ENCODE results near the gene SH3PXD2A.

SH3PXD2A gene

DNA sequence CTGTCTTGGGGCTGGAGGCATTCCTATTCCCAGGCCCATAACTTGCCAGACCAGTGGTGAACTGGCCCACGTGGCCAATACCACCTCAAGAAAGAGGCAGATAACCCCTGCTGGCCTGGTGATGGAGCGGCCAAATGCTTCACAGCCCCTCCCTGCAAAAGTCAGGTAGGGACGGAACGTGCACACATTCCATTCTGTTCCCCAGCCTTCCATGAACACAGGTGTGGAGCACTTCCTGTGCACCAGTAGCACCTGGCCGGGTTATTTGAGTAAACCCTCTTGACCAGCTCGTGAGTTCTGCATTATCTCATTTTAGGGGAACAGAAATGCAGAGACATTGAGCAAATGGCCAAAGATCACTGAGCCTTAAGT, 134.4 kb downstream of the SH3PXD2A start:
- DNase-seq (ENCODE audit: low read depth) = no peak

DNA sequence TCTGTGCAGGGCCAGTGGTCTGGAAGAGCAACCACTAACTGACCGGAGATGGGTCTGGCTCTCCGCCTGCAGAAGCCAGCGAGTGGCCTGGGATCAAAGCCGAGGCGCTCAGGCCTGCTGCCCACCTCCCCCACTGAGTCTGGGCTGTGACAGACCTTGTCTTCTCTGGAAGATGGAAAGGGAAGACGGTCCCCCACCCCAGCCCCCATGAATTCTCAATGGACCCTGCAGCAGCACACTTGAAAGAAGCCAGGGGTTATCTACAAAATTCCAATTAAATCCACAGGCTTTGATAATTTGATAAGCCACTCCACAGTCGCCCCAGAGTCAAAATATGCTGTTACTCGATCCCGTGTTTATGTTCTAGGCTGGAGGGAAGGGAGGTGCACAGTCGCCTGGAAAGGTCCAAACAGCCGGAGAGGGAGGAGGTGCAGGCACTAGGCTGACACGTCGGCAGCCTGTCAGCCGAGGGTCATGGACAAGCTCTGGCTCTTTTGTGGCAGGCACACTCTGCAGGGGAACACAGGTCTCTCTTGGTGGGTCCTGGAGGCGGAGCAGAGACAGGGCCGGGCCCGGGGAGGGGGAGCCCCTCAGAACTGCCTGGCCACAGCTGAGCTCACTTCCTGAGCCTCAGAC, 134.9 kb downstream of the SH3PXD2A start:
- DNase-seq (ENCODE audit: low read depth) = no peak

DNA sequence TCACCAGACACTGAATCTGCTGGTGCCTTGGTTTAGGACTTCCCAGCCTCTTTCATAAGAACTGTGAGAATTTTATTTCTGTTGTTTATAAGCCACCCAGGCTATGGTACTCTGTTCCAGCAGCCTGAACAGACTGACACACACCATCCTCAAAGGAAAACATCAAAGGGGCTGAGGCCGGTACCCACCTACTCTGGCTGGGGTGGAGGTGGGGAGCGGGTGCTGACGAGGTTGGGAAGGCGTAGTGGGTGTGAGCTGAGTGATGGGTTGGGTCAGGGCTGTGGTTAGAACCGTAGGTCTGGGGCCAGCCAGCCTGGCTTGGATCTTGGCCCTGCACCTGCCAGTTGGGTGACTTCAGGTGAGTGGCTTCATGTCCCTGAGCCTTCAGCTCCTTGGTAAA, 136.3 kb downstream of the SH3PXD2A start:
- no peak for DNase-seq (ENCODE audit: low read depth)

DNA sequence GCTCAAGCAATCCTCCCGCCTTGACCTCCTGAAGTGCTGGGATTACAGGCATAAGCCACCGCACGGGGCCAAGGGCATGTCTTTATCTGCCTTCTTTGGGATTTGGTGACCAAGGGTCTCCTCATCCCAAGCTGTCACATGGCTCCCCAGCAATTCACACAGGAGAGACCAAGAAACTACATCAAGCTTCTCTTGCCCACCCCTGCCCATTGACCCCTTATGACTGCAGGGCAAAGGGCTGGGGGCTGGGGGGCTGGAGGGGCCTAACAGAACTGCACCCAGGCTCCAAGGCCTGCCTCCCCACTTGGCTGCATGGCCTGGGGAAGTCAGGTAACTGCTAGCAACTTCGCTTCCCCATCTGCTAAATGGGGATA, 137.1 kb downstream of the SH3PXD2A start:
- no peak for DNase-seq (ENCODE audit: low read depth)

DNA sequence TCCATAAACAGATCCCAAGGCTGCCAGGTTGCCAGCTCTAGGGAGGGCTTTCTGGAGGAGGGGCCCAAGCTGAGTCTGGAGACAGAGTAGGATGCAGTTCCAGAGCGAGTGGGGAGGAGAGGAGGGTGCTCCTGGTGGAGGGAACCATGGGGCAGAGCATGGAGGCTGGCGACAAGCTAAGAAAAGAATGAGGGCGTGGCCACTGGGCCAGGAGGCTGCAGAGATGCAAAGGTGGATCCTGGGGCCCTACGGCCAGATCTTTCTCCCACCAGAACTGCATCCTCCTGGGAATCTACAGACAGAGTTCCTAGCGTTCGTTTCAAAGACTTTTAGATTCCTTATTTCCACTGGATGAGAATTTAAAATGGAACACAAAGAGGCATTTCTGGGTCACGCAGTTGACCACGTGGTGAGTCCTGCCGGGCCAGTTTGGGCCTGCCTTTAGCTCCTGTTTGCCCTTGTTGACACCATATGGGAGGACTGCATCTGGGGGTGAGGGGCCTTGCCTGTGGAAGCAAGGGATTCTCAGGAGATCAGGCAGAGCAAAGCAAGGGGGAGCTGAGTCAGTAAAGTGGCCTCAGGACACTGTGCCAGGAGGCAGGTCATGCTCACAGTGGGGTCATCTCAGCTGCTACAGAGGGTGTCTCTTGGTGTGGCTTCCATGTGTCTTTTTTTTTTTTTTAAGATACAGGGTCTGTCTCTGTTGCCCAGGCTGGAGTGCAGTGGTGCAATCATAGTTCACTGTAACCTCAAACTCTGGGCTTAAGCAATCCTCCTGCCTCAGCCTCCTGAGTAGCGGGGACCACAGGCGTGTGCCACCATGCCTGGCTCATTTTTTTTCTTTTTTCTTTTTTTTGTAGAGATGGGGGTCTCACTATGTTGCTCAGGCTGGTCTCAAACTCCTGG, 137.8 kb downstream of the SH3PXD2A start:
- no peak for DNase-seq (ENCODE audit: low read depth)

- DNase-seq (ENCODE audit: low read depth) = no peak
Observed at GRCh38 chr10:103716206-103717160, 138.9 kb downstream of the SH3PXD2A start.

DNA sequence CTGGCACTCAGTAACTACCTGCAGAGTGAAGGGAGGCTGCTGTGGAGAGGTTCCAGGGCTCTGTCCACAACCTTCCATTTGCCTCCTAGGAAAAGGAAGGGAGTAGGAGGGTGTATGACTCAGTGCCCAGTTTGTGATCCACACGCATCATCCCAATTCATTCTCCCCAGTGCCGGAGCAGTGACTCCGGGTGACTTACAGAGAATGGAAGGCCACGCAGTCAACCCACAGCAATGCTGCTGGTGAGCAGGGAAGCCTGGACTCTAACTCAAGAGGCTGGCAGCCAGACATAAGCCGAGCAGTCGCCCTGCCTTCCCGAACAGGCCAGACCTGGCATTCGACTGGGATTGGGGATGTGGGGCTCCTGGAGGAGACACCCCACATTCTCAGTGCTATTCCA, 139.9 kb downstream of the SH3PXD2A start:
- no peak for DNase-seq (ENCODE audit: low read depth)

GRCh38 chr10:103714232-103714891, 141.0 kb downstream of the SH3PXD2A start:
- DNase-seq (ENCODE audit: low read depth) = no peak

DNA sequence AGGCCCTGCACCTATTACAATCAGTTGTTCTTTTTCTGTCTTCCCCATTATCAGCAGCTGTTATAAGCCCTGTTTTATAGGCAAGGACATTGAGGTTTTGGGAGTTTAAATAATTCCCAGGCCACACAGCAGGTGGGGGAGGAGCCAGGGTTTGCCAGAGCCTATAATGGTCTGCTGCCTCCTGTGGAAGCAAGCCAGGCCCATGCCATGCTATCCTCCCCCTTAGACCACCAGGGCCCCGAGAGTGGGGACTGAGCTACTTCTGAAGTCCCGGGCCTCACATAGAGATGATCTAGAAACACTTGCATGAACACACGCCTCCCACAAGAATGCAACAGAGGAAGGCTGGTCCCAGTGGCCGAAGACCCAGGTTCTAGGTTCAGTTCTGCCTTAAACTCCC, 141.7 kb downstream of the SH3PXD2A start:
- DNase-seq (ENCODE audit: low read depth) = no peak

DNA sequence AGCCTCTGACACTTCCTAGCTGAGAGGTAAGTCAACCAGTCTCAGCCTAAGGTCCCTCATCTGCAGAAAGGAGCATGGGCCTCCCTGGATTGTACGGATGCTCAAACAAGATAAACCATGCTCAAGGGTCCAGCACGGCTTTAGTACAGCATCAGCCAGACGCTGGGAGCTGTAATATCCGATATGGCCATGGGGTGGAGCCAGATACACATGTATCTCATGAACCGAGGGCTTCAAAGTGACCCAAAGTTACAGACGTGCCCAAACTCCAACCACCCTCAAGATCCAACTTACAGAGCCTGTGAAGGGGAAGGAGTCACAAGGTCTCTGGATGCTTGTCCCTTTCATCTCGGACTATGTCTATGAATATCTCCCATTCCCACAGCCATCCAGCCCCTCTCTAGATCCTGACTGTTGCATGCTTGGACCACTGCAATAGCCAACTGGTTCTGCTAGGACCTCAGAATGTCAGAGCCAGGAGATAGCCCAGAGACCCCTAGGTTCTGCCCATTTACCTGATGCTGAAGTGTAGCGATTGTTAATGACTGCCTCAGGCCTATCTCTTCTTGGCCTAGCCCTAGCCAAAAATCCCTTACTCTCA, 142.4 kb downstream of the SH3PXD2A start:
- peak; percentile 85 for DNase-seq (ENCODE audit: low read depth)

DNA sequence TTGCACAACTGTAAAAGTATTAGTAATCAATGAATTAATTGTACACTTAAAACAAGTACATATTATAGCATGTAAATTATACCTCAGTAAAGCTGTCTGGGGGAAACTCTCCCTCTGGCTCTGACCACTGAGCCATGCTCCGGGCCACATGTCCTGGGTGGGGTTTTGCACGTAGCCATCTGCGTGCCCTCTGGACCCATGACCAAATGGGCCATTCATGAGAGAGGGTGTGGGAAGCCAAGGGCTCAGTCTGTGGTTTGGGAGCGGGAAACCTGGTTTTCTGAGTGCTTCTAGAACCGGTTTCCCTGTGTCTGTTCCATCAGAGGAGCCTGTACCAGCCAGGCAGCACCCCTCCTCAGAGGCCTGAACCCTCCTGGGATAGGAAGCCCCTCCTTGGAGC, 143.2 kb downstream of the SH3PXD2A start:
- no peak for DNase-seq (ENCODE audit: low read depth)

- no peak for DNase-seq (ENCODE audit: low read depth)
Observed at GRCh38 chr10:103711351-103711994, 143.9 kb downstream of the SH3PXD2A start.

- no peak for DNase-seq (ENCODE audit: low read depth)
Observed at GRCh38 chr10:103710490-103710889, 144.9 kb downstream of the SH3PXD2A start.

DNA sequence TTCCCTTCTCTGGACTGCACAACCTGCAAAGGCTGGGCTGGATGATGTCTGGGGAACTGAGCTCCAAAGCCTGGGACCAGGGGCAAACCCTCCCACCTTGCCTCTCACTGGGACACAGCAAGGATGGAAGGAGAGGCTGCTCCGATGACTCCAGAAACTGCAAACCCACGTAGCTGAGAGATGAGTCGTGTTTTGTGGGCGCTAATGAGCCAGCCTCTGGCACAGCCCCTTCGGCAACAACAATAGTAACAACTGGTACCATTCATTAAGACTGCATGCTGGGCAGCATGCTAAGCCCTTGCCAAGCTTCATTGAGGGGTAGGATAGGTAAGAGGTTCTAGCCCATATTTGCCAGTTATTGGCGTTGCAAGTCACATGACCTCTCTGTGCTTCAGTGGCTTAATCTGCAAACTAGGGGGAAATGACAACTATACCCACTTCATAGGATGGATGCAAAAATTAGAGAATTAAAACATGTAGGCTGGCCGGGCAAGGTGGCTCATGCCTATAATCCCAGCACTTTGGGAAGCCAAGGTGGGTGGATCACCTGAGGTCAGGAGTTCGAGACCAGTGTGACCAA, 145.9 kb downstream of the SH3PXD2A start:
- no peak for DNase-seq (ENCODE audit: low read depth)

DNA sequence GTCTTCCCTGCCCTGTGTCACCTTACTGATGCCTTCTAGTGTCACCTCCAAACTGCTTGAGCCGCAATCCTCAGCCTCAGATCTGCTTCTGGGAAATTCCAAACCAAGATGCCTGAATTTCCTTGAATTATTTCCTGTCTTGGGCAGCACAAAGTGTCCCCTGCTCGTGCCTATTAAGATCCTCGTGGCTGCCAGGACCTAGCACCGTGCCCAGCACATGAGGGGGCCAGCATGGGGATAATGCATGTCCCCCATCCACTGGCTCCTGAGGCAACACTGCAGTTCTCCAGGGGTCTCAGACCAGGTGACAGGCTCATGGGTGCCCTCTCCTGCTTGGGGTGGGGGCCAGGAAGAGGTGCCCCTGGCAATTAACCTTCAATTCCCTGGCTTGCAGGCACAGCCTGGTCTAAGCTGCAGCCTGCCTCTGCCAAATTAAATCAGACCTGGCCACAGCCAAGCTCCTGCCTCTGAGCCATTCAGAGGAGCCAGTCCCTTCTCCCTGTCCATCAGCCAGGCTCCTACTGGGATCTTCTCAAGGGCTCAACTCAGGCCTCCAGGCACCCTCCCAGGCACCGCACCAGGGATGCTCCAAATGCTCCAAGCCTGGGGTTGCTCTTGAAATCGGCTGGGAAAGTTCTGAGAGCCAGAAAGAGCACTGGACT, 146.6 kb downstream of the SH3PXD2A start:
- DNase-seq (ENCODE audit: low read depth) = no peak

DNA sequence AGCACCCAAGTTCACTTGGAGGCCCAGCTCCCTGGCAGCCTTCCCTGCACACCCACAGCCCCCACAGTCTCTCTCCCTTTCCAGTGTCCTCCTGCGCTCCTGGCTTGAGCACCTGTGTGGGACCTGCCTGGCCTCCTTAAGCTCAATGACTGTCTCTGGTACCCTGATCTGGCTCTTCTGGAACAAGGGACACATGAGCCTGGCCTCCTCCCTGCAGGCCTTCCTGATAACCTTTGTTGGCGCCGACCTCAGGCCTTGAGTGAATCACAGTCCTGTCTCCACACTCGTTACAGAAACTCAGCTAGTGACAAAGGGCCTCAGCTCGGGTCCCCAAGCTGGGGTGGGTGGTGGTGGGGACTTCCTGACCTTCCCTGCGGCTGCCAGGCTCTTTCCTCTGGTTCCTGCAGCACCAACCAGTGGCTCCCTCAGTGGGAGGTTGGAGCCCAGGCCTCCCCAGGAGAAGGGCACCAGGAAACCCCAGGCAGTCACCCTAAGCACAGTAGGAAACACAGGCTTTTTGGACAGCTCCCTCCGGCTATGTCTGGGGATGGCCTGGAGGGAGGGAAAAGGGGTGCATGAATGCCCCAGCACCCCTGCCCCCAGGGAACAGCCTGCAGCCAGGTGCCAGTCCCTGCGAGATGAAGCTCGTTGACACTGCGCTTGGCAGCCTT, 147.3 kb downstream of the SH3PXD2A start:
- no peak for DNase-seq (ENCODE audit: low read depth)

- DNase-seq (ENCODE audit: low read depth) = no peak
Observed at GRCh38 chr10:103706762-103707161, 148.6 kb downstream of the SH3PXD2A start.

- DNase-seq (ENCODE audit: low read depth) = no peak
Observed at GRCh38 chr10:103706047-103706446, 149.3 kb downstream of the SH3PXD2A start.

Data from stimulated activated CD8-positive, alpha-beta memory T cell treated with anti-CD3 and anti-CD28 coated beads, Interleukin-7, amount 100 ng/mL, for 24 hours (primary cell).